ENCODE data around the gene PITPNM3. TPM values are rescaled to one million over a fixed set of nuclear protein-coding genes. Genes with fewer than 3 reads are reported as not detected.

The PITPNM3 gene
- total and polyA plus RNA-seq, 4 experiments from 2014 or later, result 0.05 to 0.50 (median 0.29) TPM; not detected in 1

GRCh38 chr17:6472517-6472916 is 83.8 kb downstream of the PITPNM3 start:
- intact Hi-C loops (cut with micrococcal nuclease), result loop anchor here (10.0 kb wide), 1 partner anchor 172 kb away; the partner anchor contains the start of genes KIAA0753 and TXNDC17
- Histone ChIP-seq H3K4me1 (ENCODE audit: insufficient read depth, low read length) (no peaks in the 10 kb centered on the region), H3K36me3 (ENCODE audit: insufficient read depth, low read length) (no peaks in the 10 kb centered on the region), H3K4me3 (ENCODE audit: low read length in 2 of 2) (no peak overlapping the region), H3K27me3 (ENCODE audit: insufficient read depth, low read length) (no peaks in the 10 kb centered on the region), H3K27ac (ENCODE audit: low read depth, low read length) (no peak overlapping the region), H3K9me3 (ENCODE audit: control insufficient read depth in 1 of 2, low read length in 2 of 2) (no peaks in the 10 kb centered on the region)
- no peaks in the 10 kb centered on the region for H3K36me3 Mint-ChIP-seq
- CTCF ChIA-PET (ENCODE audit: partially characterized antibody), result interaction anchor here (0.6 to 3.2 kb wide), 16 partner anchors 10 to 532 kb away, joined by 3 to 17 read pairs (median 4); partner anchors contain the start of gene PIMREG
- H3K27me3 Mint-ChIP-seq, result peaks cover 0 to 6% of the 10 kb centered on the region in 2 donors
- no peaks in the 10 kb centered on the region for H3K9me3 Mint-ChIP-seq
- peaks cover 0 to 4% (median under 1%) of the 10 kb centered on the region in 4 donors for H3K4me1 Mint-ChIP-seq
- no peak overlapping the region for H3K4me3 Mint-ChIP-seq
- no peak for DNase-seq
- H3K27ac Mint-ChIP-seq, result no peak overlapping the region
- POLR2A ChIA-PET (ENCODE audit: partially characterized antibody), result interaction anchor here (0.6 to 1.3 kb wide), 3 partner anchors 18 to 167 kb away, joined by 3 to 4 read pairs (median 3); a partner anchor contains a TSS

GRCh38 chr17:6471531-6472465 is 84.6 kb downstream of the PITPNM3 start:
- Mint-ChIP-seq H3K36me3 (no peaks in the 10 kb centered on the region), H3K4me3 (no peak overlapping the region), H3K27me3 (peaks cover 0 to 6% of the 10 kb centered on the region in 2 donors), H3K4me1 (peaks cover 0 to 4% (median under 1%) of the 10 kb centered on the region in 4 donors), H3K9me3 (no peaks in the 10 kb centered on the region), H3K27ac (peak overlapping the region in 1 of 7 donors; percentile 8)
- ChIA-PET POLR2A (ENCODE audit: partially characterized antibody) (no interaction called here), CTCF (ENCODE audit: partially characterized antibody) (interaction anchor here (0.6 to 3.2 kb wide), 10 partner anchors 9 to 532 kb away, joined by 3 to 17 read pairs (median 6); partner anchors contain the start of gene PIMREG)
- no peaks in the 10 kb centered on the region for H3K4me1 ChIP-seq (ENCODE audit: insufficient read depth, low read length)
- no peak for DNase-seq
- H3K27me3 ChIP-seq (ENCODE audit: insufficient read depth, low read length), result no peaks in the 10 kb centered on the region
- H3K4me3 ChIP-seq (ENCODE audit: low read length in 2 of 2), result no peak overlapping the region
- no peaks in the 10 kb centered on the region for H3K9me3 ChIP-seq (ENCODE audit: control insufficient read depth in 1 of 2, low read length in 2 of 2)
- H3K27ac ChIP-seq (ENCODE audit: low read depth, low read length), result no peak overlapping the region
- no peaks in the 10 kb centered on the region for H3K36me3 ChIP-seq (ENCODE audit: insufficient read depth, low read length)
- intact Hi-C loops (cut with micrococcal nuclease), result loop anchor here (10.0 kb wide), 1 partner anchor 173 kb away; the partner anchor contains the start of genes KIAA0753 and TXNDC17

GRCh38 chr17:6470751-6471521 is 85.4 kb downstream of the PITPNM3 start:
- H3K27me3 ChIP-seq (ENCODE audit: insufficient read depth, low read length), result no peaks in the 10 kb centered on the region
- ChIA-PET CTCF (ENCODE audit: partially characterized antibody) (interaction anchor here (0.8 to 3.2 kb wide), 4 partner anchors 8 to 29 kb away, joined by 3 to 17 read pairs (median 4); no protein-coding TSS in a partner anchor), POLR2A (ENCODE audit: partially characterized antibody) (no interaction called here)
- no peaks in the 10 kb centered on the region for H3K9me3 ChIP-seq (ENCODE audit: control insufficient read depth in 1 of 2, low read length in 2 of 2)
- no peak overlapping the region for H3K27ac Mint-ChIP-seq
- H3K9me3 Mint-ChIP-seq, result no peaks in the 10 kb centered on the region
- H3K4me1 Mint-ChIP-seq, result peaks cover 0 to 4% (median under 1%) of the 10 kb centered on the region in 4 donors
- intact Hi-C loops (cut with micrococcal nuclease), result loop anchor here (10.0 kb wide), 1 partner anchor 174 kb away; the partner anchor contains the start of genes KIAA0753 and TXNDC17
- H3K36me3 Mint-ChIP-seq, result no peaks in the 10 kb centered on the region
- H3K27ac ChIP-seq (ENCODE audit: low read depth, low read length), result no peak overlapping the region
- no peak overlapping the region for H3K4me3 Mint-ChIP-seq
- no peak for DNase-seq
- no peaks in the 10 kb centered on the region for H3K36me3 ChIP-seq (ENCODE audit: insufficient read depth, low read length)
- peaks cover 0 to 6% of the 10 kb centered on the region in 2 donors for H3K27me3 Mint-ChIP-seq
- H3K4me1 ChIP-seq (ENCODE audit: insufficient read depth, low read length), result no peaks in the 10 kb centered on the region
- H3K4me3 ChIP-seq (ENCODE audit: low read length in 2 of 2), result no peak overlapping the region

GRCh38 chr17:6470146-6470718 is 86.1 kb downstream of the PITPNM3 start:
- Mint-ChIP-seq H3K36me3 (no peaks in the 10 kb centered on the region), H3K27me3 (peaks cover 3 to 6% of the 10 kb centered on the region in 2 donors), H3K9me3 (no peaks in the 10 kb centered on the region), H3K4me1 (peaks cover 0 to 4% (median under 1%) of the 10 kb centered on the region in 4 donors), H3K27ac (no peak overlapping the region), H3K4me3 (no peak overlapping the region)
- Histone ChIP-seq H3K4me1 (ENCODE audit: insufficient read depth, low read length) (no peaks in the 10 kb centered on the region), H3K27me3 (ENCODE audit: insufficient read depth, low read length) (no peaks in the 10 kb centered on the region), H3K4me3 (ENCODE audit: low read length in 2 of 2) (no peak overlapping the region), H3K27ac (ENCODE audit: low read depth, low read length) (no peak overlapping the region), H3K9me3 (ENCODE audit: control insufficient read depth in 1 of 2, low read length in 2 of 2) (no peaks in the 10 kb centered on the region), H3K36me3 (ENCODE audit: insufficient read depth, low read length) (no peaks in the 10 kb centered on the region)
- DNase-seq, result no peak
- ChIA-PET POLR2A (ENCODE audit: partially characterized antibody) (no interaction called here), CTCF (ENCODE audit: partially characterized antibody) (interaction anchor here (0.8 to 1.5 kb wide), 3 partner anchors 12 to 28 kb away, joined by 3 to 4 read pairs (median 3); no protein-coding TSS in a partner anchor)
- intact Hi-C loops (cut with micrococcal nuclease), result loop anchor here (10.0 kb wide), 1 partner anchor 175 kb away; the partner anchor contains the start of genes KIAA0753 and TXNDC17

GRCh38 chr17:6468051-6468790 is 88.1 kb downstream of the PITPNM3 start:
- H3K4me3 Mint-ChIP-seq, result no peak overlapping the region
- ChIA-PET CTCF (ENCODE audit: partially characterized antibody) (no interaction called here), POLR2A (ENCODE audit: partially characterized antibody) (no interaction called here)
- Histone ChIP-seq H3K36me3 (ENCODE audit: insufficient read depth, low read length) (no peaks in the 10 kb centered on the region), H3K9me3 (ENCODE audit: control insufficient read depth in 1 of 2, low read length in 2 of 2) (no peaks in the 10 kb centered on the region), H3K4me1 (ENCODE audit: insufficient read depth, low read length) (no peaks in the 10 kb centered on the region), H3K27ac (ENCODE audit: low read depth, low read length) (no peak overlapping the region), H3K27me3 (ENCODE audit: insufficient read depth, low read length) (no peaks in the 10 kb centered on the region), H3K4me3 (ENCODE audit: low read length in 2 of 2) (no peak overlapping the region)
- H3K4me1 Mint-ChIP-seq, result peaks cover 0 to 3% (median under 1%) of the 10 kb centered on the region in 4 donors
- no peaks in the 10 kb centered on the region for H3K36me3 Mint-ChIP-seq
- no peak for DNase-seq
- intact Hi-C loops (cut with micrococcal nuclease), result no loop called here
- peaks cover 3 to 6% of the 10 kb centered on the region in 2 donors for H3K27me3 Mint-ChIP-seq
- no peak overlapping the region for H3K27ac Mint-ChIP-seq
- no peaks in the 10 kb centered on the region for H3K9me3 Mint-ChIP-seq

GRCh38 chr17:6467567-6467966 is 88.8 kb downstream of the PITPNM3 start:
- no peak overlapping the region for H3K4me3 ChIP-seq (ENCODE audit: low read length in 2 of 2)
- no peaks in the 10 kb centered on the region for H3K27me3 ChIP-seq (ENCODE audit: insufficient read depth, low read length)
- POLR2A ChIA-PET (ENCODE audit: partially characterized antibody), result no interaction called here
- CTCF ChIA-PET (ENCODE audit: partially characterized antibody), result no interaction called here
- DNase-seq, result no peak
- H3K27ac Mint-ChIP-seq, result no peak overlapping the region
- no peaks in the 10 kb centered on the region for H3K9me3 ChIP-seq (ENCODE audit: control insufficient read depth in 1 of 2, low read length in 2 of 2)
- H3K4me1 Mint-ChIP-seq, result no peaks in the 10 kb centered on the region
- no peak overlapping the region for H3K27ac ChIP-seq (ENCODE audit: low read depth, low read length)
- H3K36me3 ChIP-seq (ENCODE audit: insufficient read depth, low read length), result no peaks in the 10 kb centered on the region
- H3K4me1 ChIP-seq (ENCODE audit: insufficient read depth, low read length), result no peaks in the 10 kb centered on the region
- H3K27me3 Mint-ChIP-seq, result peaks cover 3% of the 10 kb centered on the region in 2 donors
- no peaks in the 10 kb centered on the region for H3K9me3 Mint-ChIP-seq
- H3K36me3 Mint-ChIP-seq, result no peaks in the 10 kb centered on the region
- no peak overlapping the region for H3K4me3 Mint-ChIP-seq
- intact Hi-C loops (cut with micrococcal nuclease), result no loop called here
